GM19455 (cell line): Measurements from ENCODE around the gene PAFAH2.

ENCODE experiments used
- ATAC-seq: cut with Tn5 transposase; IDR thresholded peaks from one replicate; pipeline ENCODE4 v1.9.1; 2021; ENCODE audit not compliant: unreplicated experiment

The PAFAH2 gene

DNA sequence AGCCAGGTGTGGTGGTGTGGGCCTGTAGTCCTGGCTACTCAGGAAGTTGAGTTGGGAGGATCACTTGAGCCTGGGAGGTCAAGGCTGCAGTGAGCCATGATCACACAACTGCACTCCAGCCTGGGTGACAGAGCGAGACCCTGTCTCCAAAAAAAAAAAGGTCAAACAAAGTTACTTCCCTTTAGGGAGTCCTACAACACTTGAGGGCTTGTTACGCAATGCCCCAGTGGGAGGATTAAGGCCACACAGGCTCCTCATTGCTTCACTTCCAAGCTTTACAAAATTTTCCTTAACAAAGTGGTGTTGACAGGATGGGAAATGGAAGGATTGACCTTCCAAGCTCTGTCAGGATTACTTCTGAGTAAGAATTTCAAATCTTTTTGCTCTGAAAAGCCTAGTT is 17.5 kb upstream of the PAFAH2 start:
- no peak for ATAC-seq

DNA sequence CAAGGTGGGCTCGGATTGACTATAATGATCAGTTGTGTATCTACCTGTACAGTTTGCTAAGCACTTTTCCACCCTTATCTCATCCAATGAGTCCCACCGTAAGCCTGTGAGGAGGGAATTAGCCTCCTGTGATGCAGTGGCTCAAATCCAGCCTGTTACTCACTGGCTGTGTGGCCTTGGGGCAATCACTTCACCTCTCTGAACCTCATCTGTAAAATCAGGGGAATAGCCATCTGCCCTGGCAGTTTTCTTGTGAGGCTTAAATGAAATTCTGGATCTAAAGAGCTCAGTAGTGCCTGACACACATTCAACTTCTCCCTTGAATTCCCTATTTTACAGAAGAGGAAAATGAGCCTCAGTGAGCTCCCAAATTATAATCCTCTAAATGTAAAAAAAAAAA is 16.3 kb upstream of the PAFAH2 start:
- no peak for ATAC-seq

- ATAC-seq = no peak
Measured at GRCh38 chr1:26012864-26013263, 15.0 kb upstream of the PAFAH2 start.

DNA sequence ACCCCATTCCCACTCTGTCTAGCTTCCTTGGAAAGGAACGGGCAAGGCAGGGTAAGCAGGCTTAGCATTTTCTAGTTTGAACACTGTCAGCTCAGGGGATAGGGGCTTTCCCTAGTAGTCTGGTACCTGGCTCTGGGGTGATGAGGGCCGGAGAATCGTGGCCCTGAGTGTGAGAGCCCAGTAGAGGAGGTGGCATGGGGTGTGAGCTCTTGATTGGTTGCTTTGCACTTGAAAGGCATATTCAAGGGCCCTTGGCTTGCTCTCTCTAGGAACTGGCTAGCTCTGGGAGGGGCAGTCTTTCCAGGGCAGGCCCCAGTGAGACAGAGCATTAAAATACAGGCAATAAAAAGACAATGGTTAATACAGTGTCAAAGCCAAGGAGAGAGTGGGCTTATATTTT is 13.0 kb upstream of the PAFAH2 start:
- no peak for ATAC-seq

- ATAC-seq = no peak
Measured at GRCh38 chr1:26009796-26010447, 12.1 kb upstream of the PAFAH2 start.

GRCh38 chr1:26006710-26007109 is 8.8 kb upstream of the PAFAH2 start:
- ATAC-seq = no peak

DNA sequence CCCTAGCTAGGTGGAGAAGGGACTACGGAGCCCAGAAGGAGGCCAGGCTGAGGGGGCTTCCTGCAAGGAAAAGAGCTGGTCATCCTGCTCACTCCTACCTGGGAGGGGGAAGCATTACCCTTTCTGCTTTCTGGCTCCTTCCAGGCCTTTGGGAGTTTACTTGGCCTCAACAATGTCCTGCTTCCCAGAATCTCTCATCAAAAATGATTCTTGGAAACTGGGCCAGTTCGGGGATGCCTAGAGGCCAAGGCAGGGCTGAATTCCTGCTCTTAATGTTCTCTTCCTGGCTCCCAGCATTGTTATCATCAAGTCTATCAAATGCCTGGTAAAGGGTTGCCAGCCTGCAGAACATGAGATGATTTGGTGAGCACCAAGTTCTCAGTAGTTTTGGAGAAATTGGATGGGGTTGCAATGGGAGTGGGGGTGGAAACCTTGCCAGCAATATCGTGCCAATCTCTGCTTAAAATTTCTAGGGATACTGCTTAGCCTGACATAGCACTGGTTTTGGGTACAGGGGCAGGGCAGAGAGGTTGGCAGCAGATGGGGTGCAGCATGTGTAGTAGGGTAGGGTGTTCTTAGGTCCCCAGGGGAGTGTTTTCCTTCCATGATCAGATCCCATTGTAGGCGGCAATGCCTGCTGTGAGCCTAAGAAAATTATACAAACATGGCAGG is 7.7 kb upstream of the PAFAH2 start:
- ATAC-seq = no peak

DNA sequence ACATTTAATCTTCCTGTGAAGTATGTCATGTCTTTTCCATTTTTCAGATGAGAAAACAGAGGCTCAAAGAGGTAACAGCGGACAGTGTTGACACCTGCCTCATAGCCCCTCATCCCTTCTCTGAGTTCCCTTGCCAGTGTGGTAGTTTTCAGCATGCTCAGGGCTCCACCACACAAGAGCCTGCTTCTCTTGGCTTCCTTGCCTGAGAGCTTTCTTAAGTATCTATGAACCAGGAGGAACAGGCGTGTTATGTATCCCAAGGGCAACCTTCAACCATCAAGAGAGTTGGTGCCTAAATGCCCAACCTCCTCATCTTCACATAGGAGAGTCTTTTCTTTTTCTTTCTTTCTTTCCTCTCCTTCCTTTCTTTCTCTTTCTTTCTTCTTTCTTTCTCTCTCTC is 5.9 kb upstream of the PAFAH2 start:
- ATAC-seq = no peak

- ATAC-seq = no peak
Measured at GRCh38 chr1:26003262-26003661, 5.4 kb upstream of the PAFAH2 start.

- ATAC-seq = no peak
Measured at GRCh38 chr1:25999041-25999800, 1.4 kb upstream of the PAFAH2 start.

- no peak for ATAC-seq
Measured at GRCh38 chr1:25996966-25997827, 666 bp downstream of the PAFAH2 start.

DNA sequence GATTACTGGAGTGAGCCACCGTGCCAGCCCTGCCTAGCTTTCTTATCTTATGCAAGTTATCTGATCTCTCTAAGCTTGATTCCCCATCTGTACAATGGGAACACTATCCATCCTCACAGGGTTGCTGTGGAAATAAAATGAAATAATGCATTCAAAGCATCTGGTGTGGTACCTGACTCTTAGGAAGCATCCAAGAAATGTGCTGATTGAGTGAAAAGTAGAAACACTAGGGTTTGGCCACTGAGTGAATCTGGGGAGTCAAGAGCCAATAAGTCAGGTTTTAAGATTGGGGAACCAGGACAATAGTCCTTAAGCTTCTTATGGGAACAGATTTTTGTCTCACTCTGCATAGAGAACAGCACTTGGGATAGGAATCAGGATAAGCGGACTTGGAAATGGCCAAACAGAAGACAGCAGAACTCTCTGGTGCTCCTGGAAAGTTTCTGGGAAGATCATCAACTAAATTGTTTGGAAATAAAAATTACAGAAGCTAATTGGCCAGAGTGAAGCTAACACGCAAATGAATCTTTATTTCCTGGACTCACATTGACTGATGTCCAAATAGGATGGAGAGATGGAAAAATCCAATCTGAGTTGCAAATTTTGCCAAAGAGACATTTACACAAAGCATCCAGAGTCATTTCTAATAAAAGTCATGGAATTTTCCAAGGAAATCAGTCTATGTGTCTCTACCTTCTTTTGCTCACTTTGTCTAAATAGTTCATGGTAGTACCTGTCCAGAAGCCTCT is 3.3 kb downstream of the PAFAH2 start:
- ATAC-seq = no peak

GRCh38 chr1:25993197-25993951 is 4.5 kb downstream of the PAFAH2 start:
- ATAC-seq = no peak

GRCh38 chr1:25992689-25993171 is 5.1 kb downstream of the PAFAH2 start:
- ATAC-seq = no peak

DNA sequence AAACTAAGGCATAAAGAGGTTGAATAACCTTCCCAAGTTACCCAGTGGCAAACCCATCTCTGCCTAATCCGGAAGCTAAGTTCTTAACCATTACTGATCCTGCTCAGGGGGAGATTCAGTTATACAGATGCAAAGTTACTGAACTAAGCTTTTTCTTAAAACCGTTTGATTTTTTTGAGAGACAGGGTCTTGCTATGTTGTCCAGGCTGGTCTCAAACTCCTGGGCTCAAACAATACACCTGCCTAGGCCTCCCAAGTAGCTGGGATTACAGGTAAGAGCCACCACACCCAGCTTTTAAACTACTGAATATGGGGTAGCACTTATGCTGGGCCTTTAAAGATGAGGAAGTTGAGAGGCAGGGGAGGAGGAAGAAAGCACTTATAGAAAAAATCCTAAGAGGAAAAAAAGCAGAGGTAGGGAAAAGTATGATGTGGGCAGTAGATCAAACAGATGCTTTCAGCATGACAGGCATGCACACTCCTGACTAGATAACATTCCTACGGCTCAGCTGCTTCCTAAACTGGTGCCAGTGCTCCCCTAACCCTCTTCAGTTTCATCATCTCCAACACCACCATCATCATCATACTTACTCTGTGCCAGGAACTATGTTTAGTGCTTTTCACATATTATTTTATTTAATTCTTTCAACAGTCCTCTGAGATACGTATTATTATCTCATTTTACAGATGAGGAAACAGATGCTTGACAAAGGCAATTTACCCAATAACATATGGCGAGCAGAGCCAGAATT is 5.8 kb downstream of the PAFAH2 start:
- ATAC-seq = no peak

DNA sequence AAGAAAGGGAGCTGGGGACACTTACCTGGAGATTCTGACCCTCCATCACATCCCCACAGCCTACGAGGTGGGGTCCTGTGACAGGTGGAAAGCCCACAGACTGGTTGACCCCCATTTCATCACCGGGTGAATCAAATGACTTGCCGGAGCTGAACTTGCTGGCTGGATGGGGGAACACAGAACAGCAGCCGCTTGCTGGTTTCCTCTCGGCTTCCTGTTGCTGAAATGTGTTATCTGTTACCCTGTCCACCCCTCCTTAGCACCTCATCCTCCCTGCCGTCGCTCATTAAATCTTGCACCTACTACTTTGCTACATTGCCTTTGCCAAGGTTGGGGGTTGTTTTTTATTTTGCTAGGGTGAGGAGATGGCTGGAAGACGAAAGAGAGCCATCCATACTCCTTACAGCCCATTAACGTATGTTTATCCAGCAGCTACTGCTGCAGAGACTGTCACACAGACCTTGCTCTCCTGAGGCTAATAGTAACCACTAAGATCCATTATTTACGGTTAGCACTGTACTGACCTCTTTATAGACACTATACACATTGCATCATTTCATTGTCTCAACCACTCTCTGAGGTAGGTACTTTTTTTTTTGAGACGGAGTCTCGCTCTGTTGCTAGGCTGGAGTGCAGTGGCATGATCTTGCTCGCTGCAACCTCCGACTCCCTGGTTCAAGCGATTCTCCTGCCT is 7.0 kb downstream of the PAFAH2 start:
- no peak for ATAC-seq

- no peak for ATAC-seq
Measured at GRCh38 chr1:25990251-25990650, 7.6 kb downstream of the PAFAH2 start.

- no peak for ATAC-seq
Measured at GRCh38 chr1:25989440-25990234, 8.2 kb downstream of the PAFAH2 start.
